ENCODE results near the gene RGMA.
"Not testable (repeated sequence)": the region's sequence is repeated elsewhere in the genome, so short reads cannot be mapped to it uniquely, and the experiment has no call there.

The RGMA gene

GRCh38 chr15:93031557-93032384, 57.2 kb downstream of the RGMA start:
- DNase-seq, result not testable (repeated sequence)

GRCh38 chr15:93031103-93031464, 57.9 kb downstream of the RGMA start:
- DNase-seq, result no peak

- peak; percentile 77 for DNase-seq
These were observed 58.4 kb downstream of the RGMA start for GRCh38 chr15:93030430-93031102.

GRCh38 chr15:93029836-93030429, 59.1 kb downstream of the RGMA start:
- DNase-seq, result no peak

GRCh38 chr15:93029214-93029835, 59.7 kb downstream of the RGMA start:
- DNase-seq, result peak; percentile 33

- DNase-seq, result peak; percentile 97
These were observed 60.3 kb downstream of the RGMA start for GRCh38 chr15:93028632-93029213.

- DNase-seq, result no peak
These were observed 60.8 kb downstream of the RGMA start for GRCh38 chr15:93028111-93028631.

- peak; percentile 46 for DNase-seq
These were observed 61.6 kb downstream of the RGMA start for GRCh38 chr15:93027413-93027812.

GRCh38 chr15:93026380-93026817, 62.6 kb downstream of the RGMA start:
- no peak for DNase-seq

- no peak for DNase-seq
These were observed 63.4 kb downstream of the RGMA start for GRCh38 chr15:93025625-93025982.

GRCh38 chr15:93024716-93025624, 64.0 kb downstream of the RGMA start:
- DNase-seq, result no peak

- DNase-seq, result no peak
These were observed 64.7 kb downstream of the RGMA start for GRCh38 chr15:93024293-93024692.

- DNase-seq, result no peak
These were observed 67.8 kb downstream of the RGMA start for GRCh38 chr15:93020976-93021772.

GRCh38 chr15:93019971-93020370, 69.0 kb downstream of the RGMA start:
- DNase-seq, result no peak

GRCh38 chr15:93019090-93019489, 69.9 kb downstream of the RGMA start:
- no peak for DNase-seq

GRCh38 chr15:93018574-93018973, 70.4 kb downstream of the RGMA start:
- no peak for DNase-seq

GRCh38 chr15:93017526-93017925, 71.5 kb downstream of the RGMA start:
- DNase-seq, result no peak

- no peak for DNase-seq
These were observed 76.2 kb downstream of the RGMA start for GRCh38 chr15:93012786-93013185.

- no peak for DNase-seq
These were observed 81.0 kb downstream of the RGMA start for GRCh38 chr15:93007994-93008393.

- DNase-seq, result no peak
These were observed 83.9 kb downstream of the RGMA start for GRCh38 chr15:93005133-93005532.

- no peak for DNase-seq
These were observed 87.1 kb downstream of the RGMA start for GRCh38 chr15:93001881-93002280.

Measured in suppressor macrophage treated with lipopolysaccharide for 4 hours (primary cell).